GM12878 (cell line): ENCODE data around the gene PLD4. TPM values are rescaled to one million over a fixed set of nuclear protein-coding genes. Genes with fewer than 3 reads are reported as not detected.

ENCODE experiments used
- ATAC-seq: fragments of 200-7000 bp; cut with Tn5 transposase; 3 replicates; pipeline ENCODE4 v1.9.1; 2020; ENCODE audit warnings: mild to moderate bottlenecking, moderate library complexity
- BruUV-seq: library from RNA; stranded (reverse); fragments of 400-500 nt; replicated peaks from 2 replicates; lab custom pipeline; 2021; lab: Mats Ljungman, UMichigan
- CTCF ChIA-PET: fragments of 300-600 bp; sonication (Branson Sonifier 250); formaldehyde crosslinking; extraction: SDS; loops from one replicate; lab custom pipeline; 2021; ENCODE audit warnings: inconsistent platforms; lab: Yijun Ruan, JAX
- POLR2A ChIA-PET: fragments of 350-600 bp; formaldehyde crosslinking; extraction: SDS; loops from one replicate; lab custom pipeline; 2021; ENCODE audit warnings: inconsistent platforms; lab: Charles Lee
- RAD21 ChIA-PET: fragments of 300-600 bp; sonication (Branson Sonifier 250); formaldehyde crosslinking; loops from one replicate; lab custom pipeline; 2023; ENCODE audit warnings: antibody characterized with exemption; ENCODE audit not compliant: unreplicated experiment; lab: Charles Lee
- SMC1A ChIA-PET: fragments of 300-600 bp; sonication (Branson Sonifier 250); formaldehyde crosslinking; loops from one replicate; lab custom pipeline; 2023; ENCODE audit not compliant: unreplicated experiment, uncharacterized antibody; lab: Charles Lee
- DNase-seq: peaks from one replicate; pipeline ENCODE4 v3.0.0-alpha.2; 2011; ENCODE audit warnings: low read depth, low spot score
- FAIRE-seq: peaks from 3 replicates; lab custom pipeline; 2011; peaks lifted over from hg19 to GRCh38; lab: Jason Lieb, UNC
- H2AFZ ChIP-seq: 2 replicates; pipeline ENCODE4 v1.6.0; 2011; ENCODE audit warnings: low read depth, low read length, control low read depth; ENCODE audit not compliant: control insufficient read depth
- H3K27ac ChIP-seq: 2 replicates; pipeline ENCODE4 v1.5.1; 2011; ENCODE audit warnings: control low read depth; ENCODE audit not compliant: control insufficient read depth, insufficient read depth
- H3K27me3 ChIP-seq, 2 experiments: replicated peaks in 1 of 2; 2 replicates each; pipeline versions ENCODE4 v1.6.0 to v1.6.1; 2011; ENCODE audit warnings: low read length in 1 of 2; ENCODE audit not compliant: control insufficient read depth in 2 of 2, insufficient read depth in 2 of 2
- H3K36me3 ChIP-seq, 2 experiments: 2 replicates each; pipeline ENCODE4 v1.5.1; 2011; ENCODE audit warnings: low read length in 1 of 2; ENCODE audit not compliant: control insufficient read depth in 2 of 2, insufficient read depth in 2 of 2
- H3K4me1 ChIP-seq: 2 replicates; pipeline ENCODE4 v1.6.1; 2011; ENCODE audit warnings: mild to moderate bottlenecking, low read length, moderate library complexity, mixed read lengths; ENCODE audit not compliant: control insufficient read depth, insufficient read depth
- H3K4me2 ChIP-seq: 2 replicates; pipeline ENCODE4 v1.6.0; 2011; ENCODE audit warnings: control low read depth; ENCODE audit not compliant: control insufficient read depth, insufficient read depth
- H3K4me3 ChIP-seq: fragments of 200-600 bp; sonication (generic); 2 replicates; pipeline ENCODE4 v1.5.1; 2016
- H3K79me2 ChIP-seq: 2 replicates; pipeline ENCODE4 v1.6.0; 2011; ENCODE audit warnings: low read length; ENCODE audit not compliant: control insufficient read depth, insufficient read depth
- H3K9ac ChIP-seq: 2 replicates; pipeline ENCODE4 v1.8.0; 2011; ENCODE audit warnings: low read length, control low read depth, mixed read lengths; ENCODE audit not compliant: control insufficient read depth, insufficient read depth
- H3K9me3 ChIP-seq: replicated peaks from 3 replicates; pipeline ENCODE4 v1.5.1; 2011; ENCODE audit warnings: mild to moderate bottlenecking, low read length; ENCODE audit not compliant: control insufficient read depth, insufficient read depth
- H4K20me1 ChIP-seq: 2 replicates; pipeline ENCODE4 v1.6.0; 2011; ENCODE audit not compliant: control insufficient read depth, insufficient read depth
- CHD4 ChIP-seq: fragments of 200-600 bp; sonication (generic); IDR thresholded peaks from 2 replicates; pipeline ENCODE4 v1.6.1; 2016; ENCODE audit warnings: mild to moderate bottlenecking
- FOXM1 ChIP-seq: IDR thresholded peaks from 2 replicates; pipeline ENCODE4 v1.6.1; 2012; ENCODE audit warnings: low read depth, mild to moderate bottlenecking, inconsistent platforms, low read length, moderate library complexity
- GABPA ChIP-seq: IDR thresholded peaks from 2 replicates; pipeline ENCODE4 v1.6.1; 2014; ENCODE audit warnings: antibody characterized with exemption, low read depth, mild to moderate bottlenecking, inconsistent platforms
- MYB ChIP-seq: fragments of 150-350 bp; IDR thresholded peaks from 2 replicates; pipeline ENCODE4 v1.6.1; 2014; ENCODE audit warnings: mild to moderate bottlenecking, low read depth, low read length, borderline replicate concordance
- NR2C2 ChIP-seq: IDR thresholded peaks from 2 replicates; pipeline ENCODE4 v1.6.1; 2011; ENCODE audit warnings: borderline replicate concordance, low read depth; ENCODE audit not compliant: control insufficient read depth, insufficient read length
- POLR2A ChIP-seq: IDR thresholded peaks from 2 replicates; pipeline ENCODE4 v1.6.1; 2011; ENCODE audit warnings: low read depth, mild to moderate bottlenecking, low read length
- RAD21 ChIP-seq: IDR thresholded peaks from 2 replicates; pipeline ENCODE4 v1.6.1; 2011; ENCODE audit warnings: mild to moderate bottlenecking, low read depth, low read length, moderate library complexity; ENCODE audit not compliant: insufficient read depth
- RCOR1 ChIP-seq: conservative IDR thresholded peaks from 2 replicates; pipeline ENCODE4 v1.6.1; 2012; ENCODE audit warnings: low read depth, low read length, improper control_type of control experiment
- SMC3 ChIP-seq: IDR thresholded peaks from 2 replicates; pipeline ENCODE4 v1.6.1; 2011; ENCODE audit warnings: low read length, improper control_type of control experiment, borderline replicate concordance
- SPI1 ChIP-seq: IDR thresholded peaks from 2 replicates; pipeline ENCODE4 v1.6.1; 2011; ENCODE audit warnings: low read depth, mild to moderate bottlenecking, low read length, moderate library complexity, borderline replicate concordance; ENCODE audit not compliant: insufficient read depth
- TAF1 ChIP-seq: IDR thresholded peaks from 2 replicates; pipeline ENCODE4 v1.6.1; 2011; ENCODE audit warnings: mild to moderate bottlenecking, low read depth, low read length, borderline replicate concordance
- ZNF384 ChIP-seq: IDR thresholded peaks from 2 replicates; pipeline ENCODE4 v1.6.1; 2012; ENCODE audit warnings: low read depth, mild to moderate bottlenecking, low read length, improper control_type of control experiment, borderline replicate concordance
- WGBS: methylation state at CpG from one replicate; pipeline ENCODE4 v1.1.6; 2016; ENCODE audit warnings: low lambda C conversion rate; ENCODE audit not compliant: insufficient replicate concordance, insufficient coverage; ENCODE audit errors: missing lambda C conversion rate; 5-methylcytosine and 5-hydroxymethylcytosine counted together
- in situ Hi-C: fragments of 300-500 bp; cut with MboI; formaldehyde crosslinking; loops from 9 replicates; pipeline ENCODE4 v1.14.3; 2018; ENCODE audit warnings: mixed read lengths
- intact Hi-C: fragments of 100-400 bp; cut with micrococcal nuclease; formaldehyde crosslinking; loops from one replicate; pipeline ENCODE4 v1.14.2; 2022; ENCODE audit not compliant: unreplicated experiment
- polyA plus RNA-seq, 11 experiments: library from polyadenylated mRNA; depleted of rRNA in 4 of 11; unstranded in 6 of 11; stranded (reverse) in 5 of 11; fragments of >200 nt; fragmentation: Nextera tagmentation in 4 of 11; fragmentation: Illumina TruSeq in 1 of 11; extraction: Ambion mirVana in 4 of 11; extraction: Trizol in 1 of 11; gene quantifications; 1 replicate in 1 of 11; 2 replicates in 10 of 11; pipeline versions ENCODE4 v1.2.1 to v1.2.3, GENCODE V29; 2011 to 2016; ENCODE audit warnings: inconsistent platforms in 2 of 11, missing spikeins in 2 of 11, low read depth in 1 of 11
- total RNA-seq, 4 experiments: library from RNA; depleted of rRNA in 3 of 4; stranded (reverse); fragments of >200 nt in 3 of 4; fragmentation: Illumina TruSeq in 1 of 4; extraction: Trizol in 1 of 4; gene quantifications; 2 replicates each; pipeline versions ENCODE4 v1.2.1 to v1.2.3, GENCODE V29; 2013 to 2021

PLD4 gene
- total and polyA plus RNA-seq, 10 of the 15 experiments (the other 5 are each of a cell fraction or from before 2014, with no cell fraction given) = 0.20 to 57.7 (median 9.9) TPM

- CTCF ChIA-PET = no interaction called here
- H2AFZ ChIP-seq = no peak overlapping the region
- SMC1A ChIA-PET = no interaction called here
- no peaks in the 10 kb centered on the region for H3K9me3 ChIP-seq
- no peak overlapping the region for H3K27ac ChIP-seq
- 37% methylated on average over 26 of the region's 26 CpGs for WGBS
- no peak for TF ChIP-seq CHD4
- no peak for TF ChIP-seq ZNF384
- peaks cover 0 to 2% of the 10 kb centered on the region in 2 experiments; a peak in 2 of 4 replicates for H3K27me3 ChIP-seq
- no peak overlapping the region for H3K4me2 ChIP-seq
- H3K4me1 ChIP-seq = no peaks in the 10 kb centered on the region
- intact Hi-C loops = no loop called here
- no peak for FAIRE-seq
- RAD21 ChIA-PET = no interaction called here
- no TSS peak for BruUV-seq
- no peak overlapping the region for H3K4me3 ChIP-seq
- in situ Hi-C loops = no loop called here
- no peaks in the 10 kb centered on the region for H4K20me1 ChIP-seq
- no peak overlapping the region for H3K9ac ChIP-seq
- POLR2A ChIA-PET = no interaction called here
- no peaks in the 10 kb centered on the region for H3K36me3 ChIP-seq
- H3K79me2 ChIP-seq = no peaks in the 10 kb centered on the region
- no peak for ATAC-seq
- no peak for DNase-seq
These were observed 29.4 kb downstream of the PLD4 start for GRCh38 chr14:104953896-104954656.

DNA sequence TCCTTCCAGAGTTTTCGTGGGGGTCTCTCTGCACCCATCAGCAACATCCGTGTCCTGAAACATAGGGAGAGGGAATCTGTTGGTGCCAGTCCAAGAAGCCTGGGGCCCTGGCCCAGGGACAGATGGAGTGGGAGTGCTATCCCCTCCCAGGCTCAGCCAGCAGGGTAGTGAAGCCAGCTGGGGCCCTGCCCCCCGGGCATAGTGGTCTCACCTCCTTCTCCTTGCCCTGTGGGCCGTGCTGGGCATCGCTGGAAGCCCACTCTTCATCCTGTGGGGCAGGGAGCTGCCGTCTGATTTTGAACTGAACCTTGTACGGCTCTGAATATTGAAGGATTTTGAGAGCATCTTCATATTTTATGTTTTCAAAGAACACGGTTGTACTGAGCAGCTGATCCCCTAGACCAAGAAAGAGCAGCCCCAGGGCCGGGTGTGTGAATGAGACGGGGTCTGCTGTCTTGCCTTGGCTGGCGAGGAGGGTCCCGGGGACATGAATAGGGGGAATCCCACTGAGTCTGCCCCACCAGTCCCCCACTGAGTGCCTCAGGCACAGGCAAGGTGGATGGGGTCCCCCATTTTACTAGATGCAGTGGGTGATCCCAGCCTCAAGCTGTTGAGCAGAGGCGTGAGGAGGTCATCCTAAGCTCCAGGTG, 30.2 kb downstream of the PLD4 start:
- ChIA-PET RAD21 (no interaction called here), POLR2A (no interaction called here), CTCF (no interaction called here), SMC1A (no interaction called here)
- Histone ChIP-seq H3K4me1 (no peaks in the 10 kb centered on the region), H3K36me3 (no peaks in the 10 kb centered on the region), H3K27me3 (peaks cover 0 to 2% of the 10 kb centered on the region in 2 experiments; a peak in 3 of 4 replicates), H3K4me3 (no peak overlapping the region), H3K9me3 (no peaks in the 10 kb centered on the region), H4K20me1 (no peaks in the 10 kb centered on the region), H3K9ac (no peak overlapping the region), H3K79me2 (no peaks in the 10 kb centered on the region), H3K27ac (no peak overlapping the region), H2AFZ (no peak overlapping the region), H3K4me2 (no peak overlapping the region)
- ATAC-seq (no peak), FAIRE-seq (no peak), DNase-seq (no peak)
- 4% methylated on average over 13 of the region's 13 CpGs for WGBS
- in situ Hi-C loops (no loop called here), intact Hi-C loops (no loop called here)
- TF ChIP-seq NR2C2 (no peak), MYB (no peak), RCOR1 (no peak), SPI1 (no peak), POLR2A (no peak), GABPA (no peak), SMC3 (no peak), TAF1 (no peak), FOXM1 (no peak), RAD21 (no peak)
- BruUV-seq = no TSS peak
